ENCODE measurements around the gene DHX35.

Gene DHX35

GRCh38 chr20:38968090-38968489 is 5.9 kb downstream of the DHX35 start (continued):
- no peak for TF ChIP-seq ELK4 (IDR thresholded peaks at IDR 0.05; ENCODE audit: borderline replicate concordance, low read depth, low read length)

GRCh38 chr20:38969708-38970107 is 7.6 kb downstream of the DHX35 start:
- Histone ChIP-seq H3K27ac (ENCODE audit: extremely low read depth, low read depth, low read length) (no peak overlapping the region), H3K36me3 (ENCODE audit: control insufficient read depth in 2 of 2, insufficient read depth in 1 of 2, low read length in 2 of 2) (peaks cover 9 to 65% of the 10 kb centered on the region in 2 experiments), H3K4me3 (ENCODE audit: low read depth, low read length) (no peak overlapping the region), H3K9me3 (ENCODE audit: control insufficient read depth, insufficient read depth, low read depth, low read length) (no peaks in the 10 kb centered on the region), H3K4me1 (ENCODE audit: control insufficient read depth, insufficient read depth, low read length) (peaks cover 5% of the 10 kb centered on the region; the same call in 1 of the 2 replicates)
- TF ChIP-seq PRDM10 (tag by site-specific recombination; IDR thresholded peaks at IDR 0.05) = peak; percentile 38; the same call in 1 of the 2 replicates
- TF ChIP-seq ZNF221 (tag by site-specific recombination; IDR thresholded peaks at IDR 0.05; ENCODE audit: borderline replicate concordance) = no peak
- ChIA-PET POLR2A (no interaction called here), CTCF (interaction anchor here (1.1 kb wide), 1 partner anchor 81 kb away, joined by 3 read pairs; no protein-coding TSS in a partner anchor)

- CTCF ChIA-PET = interaction anchor here (0.6 to 1.0 kb wide), 3 partner anchors 44 to 134 kb away, joined by 3 to 4 read pairs (median 3); partner anchors contain the start of gene FAM83D
- peaks cover 9 to 64% of the 10 kb centered on the region in 2 experiments for H3K36me3 ChIP-seq (ENCODE audit: control insufficient read depth in 2 of 2, insufficient read depth in 1 of 2, low read length in 2 of 2)
These were observed 8.2 kb downstream of the DHX35 start for GRCh38 chr20:38970302-38970701.

GRCh38 chr20:38973107-38973506 is 11.0 kb downstream of the DHX35 start:
- Histone ChIP-seq H3K4me1 (ENCODE audit: control insufficient read depth, insufficient read depth, low read length) (peaks cover 5% of the 10 kb centered on the region; the same call in 1 of the 2 replicates), H3K27ac (ENCODE audit: extremely low read depth, low read depth, low read length) (no peak overlapping the region), H3K4me3 (ENCODE audit: low read depth, low read length) (no peak overlapping the region), H3K9me3 (ENCODE audit: control insufficient read depth, insufficient read depth, low read depth, low read length) (no peaks in the 10 kb centered on the region), H3K36me3 (ENCODE audit: control insufficient read depth in 2 of 2, insufficient read depth in 1 of 2, low read length in 2 of 2) (peaks cover 9 to 65% of the 10 kb centered on the region in 2 experiments)
- ChIA-PET CTCF (no interaction called here), POLR2A (no interaction called here)
- TF ChIP-seq ZSCAN4 (tag by site-specific recombination; IDR thresholded peaks at IDR 0.05) (no peak), ZNF670 (tag by site-specific recombination; IDR thresholded peaks at IDR 0.05; ENCODE audit: low read depth) (no peak), HOXA7 (CRISPR knock-in tag; IDR thresholded peaks at IDR 0.05; ENCODE audit: borderline replicate concordance) (no peak), ZNF530 (tag by site-specific recombination; IDR thresholded peaks at IDR 0.05; ENCODE audit: low read depth) (no peak), ZNF10 (tag by site-specific recombination; IDR thresholded peaks at IDR 0.05) (no peak), ZNF777 (tag by site-specific recombination; IDR thresholded peaks at IDR 0.05; ENCODE audit: borderline replicate concordance) (no peak), ZNF692 (tag by site-specific recombination; IDR thresholded peaks at IDR 0.05) (no peak)

More at GRCh38 chr20:38970302-38970701, 8.2 kb downstream of the DHX35 start:
- Histone ChIP-seq H3K9me3 (ENCODE audit: control insufficient read depth, insufficient read depth, low read depth, low read length) (no peaks in the 10 kb centered on the region), H3K4me1 (ENCODE audit: control insufficient read depth, insufficient read depth, low read length) (peaks cover 5% of the 10 kb centered on the region; the same call in 1 of the 2 replicates), H3K4me3 (ENCODE audit: low read depth, low read length) (no peak overlapping the region), H3K27ac (ENCODE audit: extremely low read depth, low read depth, low read length) (no peak overlapping the region)
- no peak for TF ChIP-seq ZNF548 (tag by site-specific recombination; IDR thresholded peaks at IDR 0.05)
- TF ChIP-seq ZNF629 (tag by site-specific recombination; IDR thresholded peaks at IDR 0.05) = peak; percentile 95
- TF ChIP-seq ZBTB21 (tag by site-specific recombination; IDR thresholded peaks at IDR 0.05) = peak; percentile 74
- POLR2A ChIA-PET = no interaction called here

Measured in HEK293 (cell line).